ENCODE results near the gene ERICH2. TPM values are rescaled to one million over a fixed set of nuclear protein-coding genes. Genes with fewer than 3 reads are reported as not detected.
A peak's percentile ranks its signal among the peaks of the same experiment; 100 is the strongest.

The ERICH2 gene
- total RNA-seq, 1 donor from 2014 or later, result 0.94 TPM

DNA sequence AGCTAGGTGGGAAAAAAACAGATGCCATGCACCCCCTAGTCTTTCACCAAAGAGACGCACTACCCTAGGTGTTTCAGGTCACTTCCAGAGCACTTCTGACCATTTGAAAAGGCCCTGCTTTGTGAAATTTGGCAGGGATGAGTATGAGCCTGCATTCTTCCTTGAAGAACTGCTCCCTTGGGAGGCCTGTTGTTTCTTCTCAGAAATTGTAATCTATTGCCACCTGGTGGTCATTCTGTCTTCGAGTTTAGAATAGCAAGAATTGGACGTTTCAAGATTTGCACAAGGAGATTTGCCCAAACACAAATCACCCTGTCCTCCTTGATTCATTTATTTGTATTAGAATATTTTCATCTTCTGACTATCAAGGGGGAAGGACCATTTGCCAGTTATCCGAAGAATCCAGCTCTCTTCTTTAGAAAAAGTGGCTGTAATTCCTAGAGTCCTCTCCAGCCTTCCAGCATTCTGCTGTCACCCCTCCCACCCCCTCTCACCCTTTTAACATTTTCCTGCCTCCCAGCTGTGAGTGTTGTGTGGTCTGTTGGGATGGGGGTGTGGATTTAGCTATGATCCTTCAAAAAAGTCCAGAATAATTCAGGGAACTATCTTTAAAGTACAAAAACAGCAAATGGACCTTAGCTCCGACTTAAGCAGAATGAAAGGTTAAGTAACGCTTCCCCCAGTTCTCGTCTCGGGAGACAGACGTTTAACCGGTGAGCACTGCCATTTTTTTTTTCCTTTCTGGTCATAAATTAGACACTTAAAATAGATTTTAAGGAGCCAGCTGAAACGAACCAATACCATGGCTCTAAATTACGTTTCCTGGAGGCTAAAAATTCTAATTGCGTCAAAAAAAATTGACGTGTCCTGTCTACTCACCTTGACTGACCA lies 42.8 kb downstream of the ERICH2 start:
- TF ChIP-seq, protein P1, sequence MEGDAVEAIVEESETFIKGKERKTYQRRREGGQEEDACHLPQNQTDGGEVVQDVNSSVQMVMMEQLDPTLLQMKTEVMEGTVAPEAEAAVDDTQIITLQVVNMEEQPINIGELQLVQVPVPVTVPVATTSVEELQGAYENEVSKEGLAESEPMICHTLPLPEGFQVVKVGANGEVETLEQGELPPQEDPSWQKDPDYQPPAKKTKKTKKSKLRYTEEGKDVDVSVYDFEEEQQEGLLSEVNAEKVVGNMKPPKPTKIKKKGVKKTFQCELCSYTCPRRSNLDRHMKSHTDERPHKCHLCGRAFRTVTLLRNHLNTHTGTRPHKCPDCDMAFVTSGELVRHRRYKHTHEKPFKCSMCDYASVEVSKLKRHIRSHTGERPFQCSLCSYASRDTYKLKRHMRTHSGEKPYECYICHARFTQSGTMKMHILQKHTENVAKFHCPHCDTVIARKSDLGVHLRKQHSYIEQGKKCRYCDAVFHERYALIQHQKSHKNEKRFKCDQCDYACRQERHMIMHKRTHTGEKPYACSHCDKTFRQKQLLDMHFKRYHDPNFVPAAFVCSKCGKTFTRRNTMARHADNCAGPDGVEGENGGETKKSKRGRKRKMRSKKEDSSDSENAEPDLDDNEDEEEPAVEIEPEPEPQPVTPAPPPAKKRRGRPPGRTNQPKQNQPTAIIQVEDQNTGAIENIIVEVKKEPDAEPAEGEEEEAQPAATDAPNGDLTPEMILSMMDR (IDR thresholded peaks at IDR 0.05; ENCODE audit: unreplicated experiment), result peak; percentile 88
- no peaks in the 10 kb centered on the region for H3K9me3 Mint-ChIP-seq
- H3K36me3 Mint-ChIP-seq, result no peaks in the 10 kb centered on the region

DNA sequence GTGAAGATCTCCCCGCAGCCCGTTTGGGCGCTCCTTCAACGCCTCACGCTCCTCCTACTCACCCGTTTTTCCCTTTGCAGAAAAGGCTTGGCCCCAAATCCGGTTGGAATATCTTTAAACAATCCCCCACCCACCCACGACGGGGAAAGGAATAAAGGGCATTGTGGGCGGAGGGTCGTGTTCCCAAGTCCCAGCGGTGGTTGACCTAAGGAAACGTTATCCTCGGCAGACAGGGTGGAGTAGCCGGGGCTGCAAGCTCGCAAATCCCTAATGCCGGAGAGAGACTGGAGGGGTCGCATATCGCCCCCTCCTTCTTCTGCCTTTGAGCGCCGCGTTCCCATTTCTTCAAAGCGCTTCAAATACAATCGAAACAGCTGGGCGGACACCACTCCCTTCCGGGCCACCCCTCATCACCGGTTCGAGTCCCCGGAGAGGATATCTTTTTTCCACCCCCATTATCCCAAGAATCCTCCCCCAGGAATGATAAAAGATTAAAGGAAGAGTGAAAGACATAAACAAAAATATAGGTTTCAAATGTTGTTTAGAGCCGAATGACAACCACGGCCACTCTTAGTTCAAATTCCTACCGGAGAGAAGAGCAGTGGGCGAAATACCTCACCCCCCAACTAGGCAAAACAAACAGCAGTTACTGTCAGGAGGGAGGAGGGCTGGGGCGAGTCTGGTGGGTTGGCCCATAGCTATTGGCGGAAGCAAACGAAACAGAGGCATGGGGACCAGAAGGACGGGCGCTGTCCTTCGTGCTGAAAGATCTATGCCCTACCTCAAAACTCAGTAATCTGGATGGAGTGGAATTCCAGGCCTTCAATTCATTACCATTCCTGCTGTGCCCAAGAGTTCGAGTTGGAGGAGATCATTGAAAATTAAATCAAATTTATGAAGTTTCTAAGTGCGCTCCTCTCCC lies 43.7 kb downstream of the ERICH2 start:
- H3K4me1 Mint-ChIP-seq, result peaks cover 32% of the 10 kb centered on the region
- no peak for DNase-seq (ENCODE audit: low spot score in 2 of 2, unreplicated experiment in 2 of 2)
- no peak overlapping the region for H3K27ac Mint-ChIP-seq
- TF ChIP-seq, protein P1 (IDR thresholded peaks at IDR 0.05; ENCODE audit: unreplicated experiment), result no peak
- H3K27me3 Mint-ChIP-seq (ENCODE audit: low read depth), result peaks cover 82% of the 10 kb centered on the region
- no peaks in the 10 kb centered on the region for H3K36me3 Mint-ChIP-seq
- no peaks in the 10 kb centered on the region for H3K9me3 Mint-ChIP-seq
- no peak overlapping the region for H3K4me3 Mint-ChIP-seq

More for the DNA sequence above, 42.8 kb downstream of the ERICH2 start:
- Mint-ChIP-seq H3K4me3 (no peak overlapping the region), H3K27me3 (ENCODE audit: low read depth) (peaks cover 76% of the 10 kb centered on the region), H3K27ac (no peak overlapping the region), H3K4me1 (peaks cover 25% of the 10 kb centered on the region)
- no peak for DNase-seq (ENCODE audit: low spot score in 2 of 2, unreplicated experiment in 2 of 2)

DNA sequence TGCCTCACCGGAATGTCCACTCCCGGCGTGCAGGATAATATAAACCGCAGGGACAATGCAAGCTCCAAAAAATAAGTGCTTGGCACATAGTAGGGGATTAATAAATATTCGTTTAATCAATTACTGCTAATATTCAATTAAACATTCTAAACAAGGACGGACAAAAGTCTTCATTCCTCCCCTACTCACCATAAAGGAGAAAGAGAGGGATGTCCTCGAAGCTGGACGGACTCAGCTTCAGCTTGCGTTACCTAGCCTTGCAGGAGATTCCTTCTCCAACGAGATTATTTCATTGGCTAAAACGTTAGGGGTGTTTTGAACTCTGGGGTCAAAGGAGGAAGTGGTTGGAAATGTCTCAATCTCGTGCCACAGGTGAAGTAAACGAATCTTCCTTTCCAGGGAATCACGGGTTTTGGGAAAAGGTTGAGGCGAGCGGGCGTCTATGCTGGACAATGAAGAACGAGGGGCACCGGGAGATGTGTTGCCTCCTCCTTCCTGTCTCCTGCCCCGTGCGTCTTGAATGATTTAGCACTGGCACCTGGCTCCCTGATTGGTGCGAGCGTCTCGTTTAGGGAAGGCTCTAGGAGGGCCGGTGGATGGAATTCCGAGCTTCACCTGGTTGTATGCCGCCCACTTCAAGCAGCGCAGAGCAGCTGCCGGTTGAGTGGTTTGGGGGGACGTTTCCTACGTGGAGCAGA lies 44.5 kb downstream of the ERICH2 start:
- H3K9me3 Mint-ChIP-seq, result no peaks in the 10 kb centered on the region
- peaks cover 82% of the 10 kb centered on the region for H3K27me3 Mint-ChIP-seq (ENCODE audit: low read depth)
- no peaks in the 10 kb centered on the region for H3K36me3 Mint-ChIP-seq
- DNase-seq (ENCODE audit: low spot score in 2 of 2, unreplicated experiment in 2 of 2), result no peak
- H3K4me3 Mint-ChIP-seq, result no peak overlapping the region
- no peak overlapping the region for H3K27ac Mint-ChIP-seq
- peaks cover 32% of the 10 kb centered on the region for H3K4me1 Mint-ChIP-seq
- TF ChIP-seq, protein P1 (IDR thresholded peaks at IDR 0.05; ENCODE audit: unreplicated experiment), result no peak

DNA sequence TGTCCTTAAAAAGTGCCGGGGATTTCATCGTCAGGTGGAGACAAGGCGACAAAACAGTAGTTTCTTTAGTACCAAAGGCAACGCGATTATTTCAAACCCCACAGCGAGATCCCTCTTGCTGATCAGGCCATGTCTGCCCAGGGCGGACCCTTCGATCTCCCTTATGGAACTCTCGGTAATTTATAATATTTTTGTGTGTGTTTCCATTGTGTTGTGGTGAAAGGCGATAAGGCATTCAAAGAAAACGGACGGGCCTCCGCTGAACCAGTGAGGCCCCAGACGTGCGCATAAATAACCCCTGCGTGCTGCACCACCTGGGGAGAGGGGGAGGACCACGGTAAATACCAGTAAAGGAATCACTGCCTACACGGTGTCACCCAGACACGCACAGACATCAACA lies 45.1 kb downstream of the ERICH2 start:
- Mint-ChIP-seq H3K27me3 (ENCODE audit: low read depth) (peaks cover 84% of the 10 kb centered on the region), H3K4me3 (peak overlapping the region; percentile 18), H3K27ac (no peak overlapping the region), H3K9me3 (no peaks in the 10 kb centered on the region), H3K4me1 (peaks cover 32% of the 10 kb centered on the region), H3K36me3 (no peaks in the 10 kb centered on the region)
- no peak for DNase-seq (ENCODE audit: low spot score in 2 of 2, unreplicated experiment in 2 of 2)
- TF ChIP-seq, protein P1 (IDR thresholded peaks at IDR 0.05; ENCODE audit: unreplicated experiment), result no peak

DNA sequence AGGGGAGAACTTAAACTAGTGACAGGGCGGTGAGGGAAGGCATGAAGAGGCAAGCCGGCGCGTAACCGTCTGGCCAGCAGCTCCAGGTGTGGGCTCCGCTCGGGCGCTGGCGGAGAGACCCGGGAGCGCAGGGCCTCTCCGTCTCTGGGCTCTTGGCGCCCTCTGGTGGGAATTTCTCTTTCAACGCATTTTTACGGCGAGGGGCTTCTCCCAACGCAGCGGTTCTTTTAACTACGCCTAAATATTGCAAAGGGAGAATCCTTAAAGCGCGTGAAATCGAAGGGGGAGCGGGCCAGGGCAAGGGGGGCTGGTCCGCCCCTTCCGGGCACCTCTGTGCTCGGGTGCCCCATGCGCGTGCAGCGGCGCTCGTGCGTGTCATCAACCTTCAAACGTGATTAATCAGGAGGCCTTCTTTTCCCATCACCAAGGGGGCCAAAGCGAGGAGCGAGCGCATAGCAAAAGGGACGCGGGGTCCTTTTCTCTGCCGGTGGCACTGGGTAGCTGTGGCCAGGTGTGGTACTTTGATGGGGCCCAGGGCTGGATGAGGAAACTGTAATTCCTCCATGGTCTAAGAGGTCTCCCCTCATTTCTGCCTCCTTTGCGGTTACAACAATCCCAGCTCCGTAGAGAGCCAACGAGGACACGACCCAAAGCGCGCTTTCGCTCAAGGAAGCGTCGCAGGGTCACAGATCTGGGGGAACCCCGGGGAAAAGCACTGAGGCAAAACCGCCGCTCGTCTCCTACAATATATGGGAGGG lies 45.7 kb downstream of the ERICH2 start:
- Mint-ChIP-seq H3K27ac (no peak overlapping the region), H3K36me3 (no peaks in the 10 kb centered on the region), H3K4me3 (peak overlapping the region; percentile 62), H3K4me1 (peaks cover 37% of the 10 kb centered on the region), H3K9me3 (no peaks in the 10 kb centered on the region), H3K27me3 (ENCODE audit: low read depth) (peaks cover 90% of the 10 kb centered on the region)
- TF ChIP-seq, protein P1 (IDR thresholded peaks at IDR 0.05; ENCODE audit: unreplicated experiment), result peak; percentile 83
- DNase-seq (ENCODE audit: low spot score in 2 of 2, unreplicated experiment in 2 of 2), result peak; percentile 72 to 89

Measured in mesothelial cell of epicardium (in vitro differentiated cells).